Trophoblast cell (in vitro differentiated cells and primary cell): ENCODE data around the gene KRTAP4-16.
A peak's percentile ranks its signal among the peaks of the same experiment; 100 is the strongest.
"Not testable (repeated sequence)": the region's sequence is repeated elsewhere in the genome, so short reads cannot be mapped to it uniquely, and the experiment has no call there.

Experiments used
- DNase-seq, 2 donors: peaks; one replicate each; pipeline ENCODE4 v3.0.0-alpha.2; 2016
- H2AFZ ChIP-seq: 2 replicates; pipeline ENCODE4 v1.6.1; 2013; ENCODE audit warnings: low read length, moderate library complexity, mild to moderate bottlenecking; ENCODE audit not compliant: insufficient read depth, poor library complexity
- H2AK5ac ChIP-seq: 2 replicates; pipeline ENCODE4 v1.6.1; 2013; ENCODE audit warnings: mild to moderate bottlenecking, low read length
- H2BK120ac ChIP-seq: 2 replicates; pipeline ENCODE4 v1.6.1; 2013; ENCODE audit warnings: low read length, mild to moderate bottlenecking, moderate library complexity; ENCODE audit not compliant: insufficient read depth, poor library complexity
- H2BK12ac ChIP-seq: 2 replicates; pipeline ENCODE4 v1.6.1; 2013; ENCODE audit warnings: mild to moderate bottlenecking, low read length, moderate library complexity
- H2BK5ac ChIP-seq: 2 replicates; pipeline ENCODE4 v1.6.1; 2013; ENCODE audit warnings: low read length, low read depth, moderate library complexity, mild to moderate bottlenecking; ENCODE audit not compliant: poor library complexity
- H3K14ac ChIP-seq: 2 replicates; pipeline ENCODE4 v1.6.1; 2013; ENCODE audit warnings: mild to moderate bottlenecking, low read length
- H3K18ac ChIP-seq: 2 replicates; pipeline ENCODE4 v1.6.1; 2013; ENCODE audit warnings: mild to moderate bottlenecking, low read length
- H3K23ac ChIP-seq: 2 replicates; pipeline ENCODE4 v1.6.1; 2013; ENCODE audit warnings: low read length
- H3K27ac ChIP-seq: 2 replicates; pipeline ENCODE4 v1.5.1; 2013; ENCODE audit warnings: low read depth, mild to moderate bottlenecking, inconsistent platforms, low read length, moderate library complexity
- H3K27me3 ChIP-seq: 2 replicates; pipeline ENCODE4 v1.6.1; 2013; ENCODE audit warnings: inconsistent platforms, mild to moderate bottlenecking, low read length, moderate library complexity; ENCODE audit not compliant: insufficient read depth
- H3K36me3 ChIP-seq, 2 experiments: 1 replicate in 1 of 2; 2 replicates in 1 of 2; pipeline ENCODE4 v1.6.1; 2013; ENCODE audit warnings: low read length in 2 of 2, mild to moderate bottlenecking in 2 of 2, moderate library complexity in 1 of 2; ENCODE audit not compliant: insufficient read depth in 2 of 2, control insufficient read depth in 1 of 2
- H3K4ac ChIP-seq: 2 replicates; pipeline ENCODE4 v1.6.1; 2013; ENCODE audit warnings: low read depth, mild to moderate bottlenecking, low read length, moderate library complexity
- H3K4me1 ChIP-seq, 2 experiments: 1 replicate in 1 of 2; 2 replicates in 1 of 2; pipeline ENCODE4 v1.6.1; 2013; ENCODE audit warnings: low read length in 2 of 2, mild to moderate bottlenecking in 2 of 2, moderate library complexity in 1 of 2; ENCODE audit not compliant: insufficient read depth in 2 of 2, control insufficient read depth in 1 of 2
- H3K4me2 ChIP-seq: 2 replicates; pipeline ENCODE4 v1.6.1; 2013; ENCODE audit warnings: inconsistent platforms, mild to moderate bottlenecking, low read length, moderate library complexity
- H3K4me3 ChIP-seq: 2 replicates; pipeline ENCODE4 v1.5.1; 2013; ENCODE audit warnings: mild to moderate bottlenecking, low read depth, low read length, inconsistent platforms
- H3K79me1 ChIP-seq: one replicate; pipeline ENCODE4 v1.6.1; 2013; ENCODE audit warnings: low read length
- H3K79me2 ChIP-seq: 2 replicates; pipeline ENCODE4 v1.6.1; 2013; ENCODE audit warnings: low read length, mild to moderate bottlenecking; ENCODE audit not compliant: control insufficient read depth, insufficient read depth, poor library complexity
- H3K9ac ChIP-seq: 2 replicates; pipeline ENCODE4 v1.6.1; 2013; ENCODE audit warnings: mild to moderate bottlenecking, low read length
- H3K9me3 ChIP-seq: 2 replicates; pipeline ENCODE4 v1.6.1; 2013; ENCODE audit warnings: low read depth, mild to moderate bottlenecking, control low read depth, inconsistent platforms, low read length; ENCODE audit not compliant: insufficient read depth
- H4K12ac ChIP-seq: 2 replicates; pipeline ENCODE4 v1.6.1; 2013; ENCODE audit warnings: low read depth, mild to moderate bottlenecking, low read length, moderate library complexity
- H4K8ac ChIP-seq: 2 replicates; pipeline ENCODE4 v1.6.1; 2013; ENCODE audit warnings: low read depth, mild to moderate bottlenecking, low read length, moderate library complexity
- H4K91ac ChIP-seq: one replicate; pipeline ENCODE4 v1.6.1; 2013; ENCODE audit warnings: low read depth, mild to moderate bottlenecking, low read length, moderate library complexity
- WGBS: extraction: QIAGEN DNeasy Blood & Tissue Kit; methylation state at CpG from one replicate; pipeline ENCODE4 v1.1.7; 2013; ENCODE audit warnings: missing lambda C conversion rate; ENCODE audit not compliant: insufficient read length, insufficient coverage; ENCODE audit errors: extremely low coverage; 5-methylcytosine and 5-hydroxymethylcytosine counted together

KRTAP4-16 gene

DNA sequence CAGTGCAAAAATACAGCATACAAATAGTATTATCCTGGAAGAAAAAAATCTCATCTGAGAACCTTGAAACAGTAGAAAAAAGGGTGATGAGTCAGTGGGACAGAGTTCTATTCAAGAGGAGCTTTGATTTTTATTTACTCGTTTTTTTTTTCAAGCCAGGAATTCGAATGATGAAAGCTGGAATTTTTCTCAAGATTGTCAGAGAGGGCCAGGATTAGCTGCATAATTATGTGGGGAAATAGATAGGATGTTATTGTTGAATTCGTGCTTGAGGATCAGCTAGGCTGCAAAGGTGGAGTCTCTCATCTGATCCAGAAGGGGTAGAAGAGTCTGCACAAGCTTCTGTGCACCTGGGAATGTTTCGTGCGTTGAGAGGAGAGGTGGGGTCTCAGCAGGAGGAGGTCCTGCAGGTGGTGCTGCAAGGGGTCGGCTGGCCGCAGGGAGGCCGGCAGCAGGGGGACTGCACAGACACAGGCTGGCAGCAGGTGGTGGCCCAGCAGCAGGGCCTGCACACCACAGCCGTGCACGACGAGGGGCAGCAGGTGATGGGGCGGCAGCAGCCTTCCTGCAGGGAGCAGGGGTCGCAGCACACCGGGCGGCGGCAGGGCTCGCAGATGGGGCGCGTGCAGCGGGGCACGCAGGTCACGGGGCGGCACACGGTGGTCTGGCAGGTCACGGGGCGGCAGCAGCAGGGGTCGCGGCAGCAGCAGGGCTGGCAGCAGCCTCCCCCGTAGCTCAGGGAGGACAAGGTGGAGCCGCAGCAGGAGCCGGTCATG lies 42.5 kb downstream of the KRTAP4-16 start:
- not testable (repeated sequence) for H3K4ac ChIP-seq, H3K27ac ChIP-seq, H3K23ac ChIP-seq, H3K18ac ChIP-seq, H3K79me2 ChIP-seq, H2AFZ ChIP-seq, H3K4me1 ChIP-seq, H3K79me1 ChIP-seq, H3K36me3 ChIP-seq, H4K8ac ChIP-seq, H3K4me2 ChIP-seq, H3K9ac ChIP-seq, H3K9me3 ChIP-seq, H3K27me3 ChIP-seq, H4K12ac ChIP-seq, H3K4me3 ChIP-seq, H2BK12ac ChIP-seq, H2AK5ac ChIP-seq, H2BK5ac ChIP-seq
- Histone ChIP-seq H4K91ac (peak overlapping the region; percentile 48), H2BK120ac (peak overlapping the region; percentile 51), H3K14ac (peak overlapping the region; percentile 70)
- peak in 1 of 2 donors; percentile 87 for DNase-seq
- no CpG with 5 or more reads among the region's 31 CpGs for WGBS

DNA sequence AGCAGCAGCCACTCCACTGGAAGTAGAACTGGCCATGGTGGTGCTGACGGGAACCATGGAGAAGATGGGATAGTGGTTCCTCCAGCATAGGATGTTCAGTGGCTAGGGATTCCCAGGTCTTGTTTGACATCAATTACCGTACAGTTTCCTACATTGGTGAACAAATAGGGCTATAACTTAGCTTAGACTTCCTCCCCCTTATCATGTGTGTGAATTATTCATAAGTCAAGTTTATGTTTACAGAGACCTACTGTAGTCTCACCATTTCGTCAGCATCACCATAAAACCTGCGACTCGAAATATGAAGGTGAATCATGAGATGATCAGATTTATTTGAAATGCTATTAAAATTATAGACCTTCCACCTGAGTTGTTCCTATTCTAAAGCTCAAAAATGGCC lies 43.3 kb downstream of the KRTAP4-16 start:
- Histone ChIP-seq H3K4me1 (peaks cover 3 to 6% of the 10 kb centered on the region in 2 experiments), H3K4ac (no peak overlapping the region), H3K36me3 (no peaks in the 10 kb centered on the region), H3K14ac (no peak overlapping the region), H3K23ac (no peak overlapping the region), H3K4me2 (no peak overlapping the region), H2BK5ac (no peak overlapping the region), H3K79me2 (no peaks in the 10 kb centered on the region), H3K18ac (no peak overlapping the region), H4K91ac (no peak overlapping the region), H3K4me3 (no peak overlapping the region), H4K12ac (no peak overlapping the region), H3K9me3 (no peaks in the 10 kb centered on the region), H4K8ac (no peak overlapping the region), H3K9ac (no peak overlapping the region), H3K27me3 (no peaks in the 10 kb centered on the region), H2AFZ (no peak overlapping the region), H2AK5ac (no peak overlapping the region), H2BK120ac (no peak overlapping the region), H3K27ac (no peak overlapping the region), H2BK12ac (no peak overlapping the region), H3K79me1 (no peaks in the 10 kb centered on the region)
- no CpG with 5 or more reads among the region's 5 CpGs for WGBS
- no peak for DNase-seq

DNA sequence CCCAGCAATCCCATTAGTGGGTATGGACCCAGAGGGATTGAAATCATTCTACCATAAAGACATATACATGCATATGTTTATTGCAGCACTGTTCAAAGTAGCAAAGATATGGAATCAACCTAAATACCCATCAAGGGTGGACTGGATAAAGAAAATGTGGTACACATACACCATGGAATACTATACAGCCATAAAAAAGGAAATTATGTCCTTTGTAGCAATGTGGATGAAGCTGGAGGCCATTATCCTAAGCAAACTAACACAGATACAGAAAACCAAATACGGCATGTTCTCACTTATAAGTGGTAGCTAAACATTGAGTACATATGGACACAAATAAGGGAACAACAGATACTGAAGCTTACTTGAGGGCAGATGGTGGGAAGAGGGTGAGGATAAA lies 44.5 kb downstream of the KRTAP4-16 start:
- Histone ChIP-seq H4K8ac (no peak overlapping the region), H3K9me3 (no peaks in the 10 kb centered on the region), H3K14ac (no peak overlapping the region), H3K36me3 (no peaks in the 10 kb centered on the region), H4K91ac (no peak overlapping the region), H2BK5ac (no peak overlapping the region), H2BK120ac (no peak overlapping the region), H2AFZ (no peak overlapping the region), H3K4me1 (peaks cover 3 to 6% of the 10 kb centered on the region in 2 experiments), H2AK5ac (no peak overlapping the region), H4K12ac (no peak overlapping the region), H3K18ac (no peak overlapping the region), H3K4me3 (no peak overlapping the region), H3K23ac (no peak overlapping the region), H3K9ac (no peak overlapping the region), H3K27ac (no peak overlapping the region), H3K79me2 (no peaks in the 10 kb centered on the region), H3K27me3 (no peaks in the 10 kb centered on the region), H3K4ac (no peak overlapping the region), H3K79me1 (no peaks in the 10 kb centered on the region), H2BK12ac (no peak overlapping the region), H3K4me2 (no peak overlapping the region)
- no peak for DNase-seq
- no CpG with 5 or more reads among the region's 1 CpG for WGBS

GRCh38 chr17:41055130-41055529 lies 46.9 kb downstream of the KRTAP4-16 start, which contains the start of gene KRTAP2-2:
KRTAP2-2 (minus strand) TSS chr17:41055230; CDS start chr17:41055211, 19 bp downstream.
- H3K9me3 ChIP-seq, H3K9ac ChIP-seq, H3K4me2 ChIP-seq, H2AFZ ChIP-seq, H3K27ac ChIP-seq, H3K4me3 ChIP-seq, H3K4me1 ChIP-seq, H3K36me3 ChIP-seq, H2BK12ac ChIP-seq, H3K14ac ChIP-seq, H3K27me3 ChIP-seq, H2BK120ac ChIP-seq, H3K18ac ChIP-seq, H4K12ac ChIP-seq, H3K79me1 ChIP-seq, H4K91ac ChIP-seq, H3K4ac ChIP-seq, H2BK5ac ChIP-seq, H2AK5ac ChIP-seq, DNase-seq, H3K79me2 ChIP-seq, H4K8ac ChIP-seq, H3K23ac ChIP-seq: not testable (repeated sequence)
- WGBS: no CpG with 5 or more reads among the region's 6 CpGs
